GM18508 (cell line): ENCODE data around the gene DMRTA1.
"Not testable (repeated sequence)": the region's sequence is repeated elsewhere in the genome, so short reads cannot be mapped to it uniquely, and the experiment has no call there.

Experiments used
- ATAC-seq: cut with Tn5 transposase; IDR thresholded peaks from one replicate; pipeline ENCODE4 v1.9.1; 2021; ENCODE audit warnings: moderate number of reproducible peaks; ENCODE audit not compliant: insufficient read depth, unreplicated experiment

The DMRTA1 gene

GRCh38 chr9:22446589-22446949 is at the start of gene DMRTA1:
TSS of gene DMRTA1 (plus strand) at chr9:22446824. CDS start at chr9:22447066, 242 bp downstream.
- no peak for ATAC-seq

GRCh38 chr9:22401671-22402070 is 45.0 kb upstream of the DMRTA1 start:
- ATAC-seq, result no peak

- no peak for ATAC-seq
Observed at GRCh38 chr9:22405869-22406659, 40.6 kb upstream of the DMRTA1 start.

GRCh38 chr9:22413884-22414283 is 32.7 kb upstream of the DMRTA1 start:
- no peak for ATAC-seq

- no peak for ATAC-seq
Observed at GRCh38 chr9:22415941-22416691, 30.5 kb upstream of the DMRTA1 start.

- no peak for ATAC-seq
Observed at GRCh38 chr9:22416692-22417060, 29.9 kb upstream of the DMRTA1 start.

- ATAC-seq, result no peak
Observed at GRCh38 chr9:22423566-22423965, 23.1 kb upstream of the DMRTA1 start.

GRCh38 chr9:22424616-22425015 is 22.0 kb upstream of the DMRTA1 start:
- ATAC-seq, result no peak

GRCh38 chr9:22425551-22425950 is 21.1 kb upstream of the DMRTA1 start:
- no peak for ATAC-seq

- ATAC-seq, result no peak
Observed at GRCh38 chr9:22427226-22427880, 19.3 kb upstream of the DMRTA1 start.

- no peak for ATAC-seq
Observed at GRCh38 chr9:22433691-22434090, 12.9 kb upstream of the DMRTA1 start.

- ATAC-seq, result not testable (repeated sequence)
Observed at GRCh38 chr9:22435252-22435651, 11.4 kb upstream of the DMRTA1 start.

- not testable (repeated sequence) for ATAC-seq
Observed at GRCh38 chr9:22437461-22438067, 9.1 kb upstream of the DMRTA1 start.

- no peak for ATAC-seq
Observed at GRCh38 chr9:22440841-22441240, 5.8 kb upstream of the DMRTA1 start.

- ATAC-seq, result no peak
Observed at GRCh38 chr9:22446950-22447617, 460 bp downstream of the DMRTA1 start.

- no peak for ATAC-seq
Observed at GRCh38 chr9:22447618-22448305, 1.1 kb downstream of the DMRTA1 start.

- ATAC-seq, result no peak
Observed at GRCh38 chr9:22449719-22450118, 3.1 kb downstream of the DMRTA1 start.

- ATAC-seq, result peak; percentile 74
Observed at GRCh38 chr9:22452415-22453010, 5.9 kb downstream of the DMRTA1 start.

- no peak for ATAC-seq
Observed at GRCh38 chr9:22454016-22454415, 7.4 kb downstream of the DMRTA1 start.
